Pons (tissue), 1 donor: ENCODE results near the gene REEP6.
"Not testable (repeated sequence)": the region's sequence is repeated elsewhere in the genome, so short reads cannot be mapped to it uniquely, and the experiment has no call there.

ENCODE experiments used
- DNase-seq: peaks from one replicate; pipeline ENCODE4 v3.0.0-alpha.2; 2016; ENCODE audit warnings: low spot score

The REEP6 gene

DNA sequence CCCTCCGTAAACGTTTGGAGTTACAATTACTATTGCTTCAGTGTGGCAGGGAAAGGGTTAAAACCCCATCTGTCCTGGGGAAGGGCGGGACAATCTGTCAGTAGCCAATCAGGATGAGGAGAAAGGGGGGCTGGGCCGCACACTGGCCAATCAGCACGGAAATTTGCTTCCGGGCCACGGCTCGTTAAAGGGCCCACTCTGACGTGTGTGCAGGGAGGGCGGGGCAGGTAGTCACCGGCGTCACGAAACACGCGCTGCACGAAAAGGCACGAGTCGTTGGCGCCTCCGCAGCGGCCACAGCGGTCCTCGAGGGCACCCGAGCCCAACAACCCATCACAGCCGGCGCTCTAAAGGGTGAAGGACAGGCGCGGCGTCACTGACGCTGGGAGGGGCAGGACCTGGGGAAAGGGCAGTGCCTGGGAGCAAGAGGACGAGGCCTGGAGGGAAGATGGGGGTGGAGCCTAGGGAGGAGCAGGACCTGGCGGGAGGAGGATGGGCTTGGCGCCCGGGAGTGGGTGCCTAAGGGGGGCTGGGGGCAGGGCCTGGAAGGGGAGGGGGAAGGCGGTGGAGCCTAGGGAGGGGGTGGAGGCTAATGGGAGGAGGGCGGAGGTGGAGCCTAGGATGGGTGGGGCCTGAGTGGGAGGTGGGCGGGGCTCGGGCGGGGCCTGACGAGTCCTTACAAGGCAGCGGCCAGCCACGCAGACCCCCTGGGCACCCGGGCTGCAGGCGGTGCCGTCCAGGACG lies 17.0 kb downstream of the REEP6 start:
- peak; percentile 90 for DNase-seq

DNA sequence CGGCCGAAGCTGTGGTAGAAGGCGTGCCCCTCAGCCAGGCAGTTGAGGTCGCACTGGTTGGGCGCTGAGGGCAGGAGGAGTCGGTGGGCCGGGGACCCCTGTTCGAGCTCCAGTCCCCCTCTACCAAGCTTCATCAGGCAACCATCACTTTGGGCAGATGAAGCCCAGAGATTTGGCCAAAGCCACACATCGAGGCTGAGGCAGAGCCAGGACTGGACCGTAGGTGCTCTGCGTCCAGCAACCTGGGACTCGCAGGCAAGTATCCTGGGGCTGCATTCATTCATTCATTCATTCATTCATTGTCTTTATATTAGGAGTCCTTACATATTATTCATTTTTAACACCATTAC lies 17.5 kb downstream of the REEP6 start:
- no peak for DNase-seq

DNA sequence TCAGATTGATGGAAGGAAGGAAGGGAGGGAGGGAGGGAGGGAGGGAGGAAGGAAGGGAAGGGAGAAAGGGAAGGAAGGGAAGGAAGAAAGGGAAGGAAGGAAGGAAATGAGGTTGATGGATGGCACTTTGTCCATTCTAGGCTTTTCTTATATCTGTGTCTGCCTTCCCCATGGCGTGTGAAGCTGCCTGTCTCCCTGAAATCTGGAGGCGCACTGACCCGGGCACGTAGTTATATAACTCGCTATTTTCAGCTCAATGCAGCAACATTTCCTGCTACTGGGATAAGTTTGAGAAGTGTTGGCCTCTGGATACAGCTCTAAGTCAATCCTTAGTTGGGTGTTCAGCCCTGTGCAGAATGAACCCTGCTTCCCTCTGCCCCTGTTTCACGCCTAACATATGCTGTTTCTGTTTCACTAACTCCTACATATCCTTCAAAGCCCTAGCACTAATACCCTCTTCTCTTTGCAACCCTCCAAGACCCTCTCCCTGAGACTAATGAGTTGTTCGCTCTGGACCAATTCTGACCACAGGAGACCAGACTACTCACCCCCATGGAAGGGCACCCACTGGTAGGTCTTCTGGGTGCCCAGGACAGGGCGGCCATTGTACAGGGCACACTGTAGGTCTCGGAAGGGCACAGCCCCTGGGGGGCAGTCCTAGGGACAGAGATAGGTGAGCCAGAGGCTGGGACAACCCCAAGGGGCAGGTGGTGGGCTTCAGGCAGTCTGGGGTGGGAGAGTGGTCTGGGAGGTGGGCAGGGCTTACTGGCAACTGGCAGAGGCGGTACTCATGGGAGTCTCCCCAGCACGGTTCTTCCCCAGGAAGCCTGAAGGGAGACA lies 18.8 kb downstream of the REEP6 start:
- DNase-seq, result no peak

DNA sequence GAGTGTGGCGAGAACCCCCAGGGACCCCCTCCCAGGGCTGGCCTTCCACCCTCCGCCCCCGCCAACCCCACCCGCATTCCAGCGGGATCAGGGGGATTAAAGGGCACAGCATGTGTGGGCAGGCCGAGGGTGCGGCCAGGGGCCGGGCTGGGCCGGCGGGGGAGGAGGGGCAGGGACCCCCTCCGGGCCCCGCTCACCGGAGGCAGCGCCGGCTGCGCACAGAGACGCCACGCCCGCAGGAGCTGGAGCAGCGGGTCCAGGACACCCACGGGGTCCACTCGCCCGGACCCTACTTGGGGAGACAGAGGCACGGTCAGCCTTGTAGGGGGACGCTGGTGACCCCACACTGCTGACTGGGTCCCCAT lies 19.4 kb downstream of the REEP6 start:
- DNase-seq, result no peak

DNA sequence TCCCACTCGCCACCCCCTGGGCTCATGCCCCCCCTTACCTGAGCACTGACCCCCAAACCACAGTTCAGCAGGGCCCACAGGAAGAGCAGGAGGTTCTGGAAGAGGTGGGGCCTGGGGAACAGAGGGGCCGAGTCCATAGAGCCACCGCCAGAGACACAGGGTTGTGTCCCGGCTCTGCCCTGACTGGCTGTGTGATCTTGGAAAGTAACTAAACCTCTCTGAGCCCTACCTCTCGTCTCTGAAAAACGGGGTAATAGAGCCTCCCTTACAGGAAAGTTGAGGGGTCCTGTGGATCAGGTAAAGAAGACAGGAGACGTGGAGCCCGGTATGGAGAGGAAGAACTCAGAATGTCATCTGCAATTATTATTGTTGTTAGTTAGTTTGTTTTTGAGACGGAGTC lies 19.8 kb downstream of the REEP6 start:
- no peak for DNase-seq

DNA sequence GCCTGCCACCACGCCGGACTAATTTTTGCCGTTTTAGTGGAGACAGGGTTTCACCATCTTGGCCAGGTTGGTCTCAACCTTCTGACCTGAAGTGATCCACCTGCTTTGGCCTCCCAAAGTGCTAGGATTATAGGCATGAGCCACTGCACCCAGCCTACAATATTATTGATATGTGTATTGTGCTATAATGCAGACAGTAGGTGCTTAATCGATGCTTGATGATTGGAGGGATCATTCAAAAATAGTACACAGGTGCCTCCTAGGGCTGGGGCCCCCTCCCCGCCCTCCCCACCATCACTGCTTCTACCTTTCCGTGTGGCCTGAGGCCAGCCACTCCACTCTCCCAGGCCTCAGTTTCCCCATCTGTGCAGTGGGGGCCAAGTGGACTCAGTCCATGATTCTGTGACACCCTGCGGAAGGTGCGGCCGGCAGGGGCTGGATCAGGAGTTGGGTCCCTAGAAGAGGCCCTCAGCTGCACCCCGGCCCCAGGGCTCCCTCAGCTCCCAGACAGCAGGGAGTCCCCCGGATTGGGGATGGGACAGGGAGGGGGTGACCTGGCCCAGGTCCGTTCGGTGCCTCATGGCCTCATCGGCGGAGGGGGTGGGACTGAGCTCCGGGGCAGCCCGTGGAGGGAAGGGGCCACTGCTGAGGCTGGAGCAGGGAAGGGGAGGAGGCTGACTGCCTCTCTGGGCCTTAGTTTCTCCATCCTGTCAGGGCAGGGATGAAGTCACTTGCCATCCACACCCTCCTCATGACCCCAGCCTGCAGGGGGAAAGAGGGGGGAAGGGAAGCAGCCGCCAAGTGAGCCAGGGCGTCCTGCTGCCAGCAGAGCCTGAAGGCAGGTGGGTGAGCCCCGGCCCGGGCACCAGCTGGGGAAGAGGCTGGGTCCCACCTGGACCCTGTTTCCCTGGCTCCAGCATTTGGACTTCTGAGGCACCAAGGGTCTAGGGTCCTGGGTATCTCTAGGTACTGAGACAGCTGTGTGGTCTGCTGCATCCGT lies 20.6 kb downstream of the REEP6 start:
- DNase-seq, result no peak

DNA sequence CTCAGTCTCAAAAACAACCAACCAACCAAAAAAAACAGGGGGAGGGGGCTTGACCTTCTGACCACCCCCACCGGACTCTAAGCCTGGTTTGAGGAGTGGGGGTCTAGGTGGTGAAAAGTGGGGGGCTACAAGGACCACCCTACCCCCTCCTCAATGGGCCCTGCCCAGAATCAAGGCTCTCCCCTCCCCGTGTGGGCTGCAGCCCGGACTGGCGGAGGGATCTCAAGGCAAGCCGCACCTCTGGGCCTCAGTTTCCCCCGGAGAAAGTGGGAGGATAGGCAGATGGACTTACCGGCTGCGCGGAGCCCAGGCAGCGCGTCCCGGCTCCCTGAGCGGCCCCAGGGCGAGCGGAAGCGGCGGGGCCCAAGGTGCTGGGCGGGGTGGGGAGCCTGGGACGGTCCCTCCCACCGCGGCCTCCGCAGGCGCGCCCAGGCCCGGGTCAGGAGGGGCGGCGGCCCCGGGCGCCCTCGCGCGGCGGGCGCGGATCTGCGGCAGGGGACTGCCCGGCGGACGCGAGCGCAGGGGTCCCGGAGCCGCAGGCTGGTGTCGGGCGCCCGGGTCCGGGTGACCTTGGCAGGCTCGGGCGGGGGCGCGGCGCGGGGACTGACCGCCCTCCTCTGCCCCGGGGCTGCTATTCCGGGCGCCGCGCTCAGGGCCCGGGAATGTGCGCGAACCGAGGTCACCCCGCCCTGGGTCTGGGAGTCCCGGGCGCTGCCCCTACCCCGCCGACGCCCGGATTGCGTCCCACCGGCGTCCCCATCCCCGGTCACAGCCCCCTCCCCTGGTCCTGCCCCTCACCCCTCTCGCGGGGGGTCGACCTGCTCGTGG lies 21.9 kb downstream of the REEP6 start, which contains the start of gene ADAMTSL5:
ADAMTSL5 (minus strand) TSS at position 349 of the 828 bp plus-strand sequence. CDS start 2,076 bp downstream, outside the sequence.
- DNase-seq, result no peak

DNA sequence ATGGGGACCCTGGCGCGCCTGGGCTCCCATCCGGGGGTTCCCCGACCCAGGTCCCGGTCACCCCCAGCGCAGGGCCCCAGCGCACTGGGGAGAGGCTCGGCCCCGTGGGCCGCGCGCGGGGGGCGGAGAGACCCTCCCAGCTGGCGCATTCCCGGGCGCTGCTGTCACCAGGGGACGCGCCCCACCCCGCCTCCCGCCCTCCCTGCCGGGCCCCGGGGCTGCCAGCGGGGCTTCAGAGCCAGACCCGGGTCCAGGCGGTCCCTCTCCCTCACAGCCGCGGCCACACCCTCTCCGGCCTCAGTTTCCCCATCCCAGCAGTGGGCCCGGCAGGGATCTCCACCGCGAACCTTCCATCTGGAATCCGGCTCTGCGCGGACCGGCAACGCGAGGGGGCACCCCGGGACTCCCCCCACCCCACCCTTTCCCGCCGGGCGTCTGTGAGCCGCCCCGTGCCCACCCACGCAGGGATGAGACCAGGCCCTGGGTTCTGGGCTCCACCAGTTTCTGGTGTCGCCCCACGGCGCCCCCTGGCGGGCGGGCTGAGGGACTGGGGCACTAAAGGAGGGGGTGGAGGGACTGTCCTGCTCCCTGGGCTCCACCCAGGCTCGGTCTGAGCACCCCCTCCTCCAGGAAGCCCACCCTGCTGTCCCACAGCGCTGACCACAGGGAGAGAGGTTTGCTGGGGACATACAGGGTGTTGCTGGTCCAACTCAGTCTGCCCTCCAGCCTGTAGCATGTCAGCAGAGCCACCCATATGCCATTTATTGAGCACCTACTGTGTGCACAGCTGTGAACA lies 22.7 kb downstream of the REEP6 start:
- no peak for DNase-seq

DNA sequence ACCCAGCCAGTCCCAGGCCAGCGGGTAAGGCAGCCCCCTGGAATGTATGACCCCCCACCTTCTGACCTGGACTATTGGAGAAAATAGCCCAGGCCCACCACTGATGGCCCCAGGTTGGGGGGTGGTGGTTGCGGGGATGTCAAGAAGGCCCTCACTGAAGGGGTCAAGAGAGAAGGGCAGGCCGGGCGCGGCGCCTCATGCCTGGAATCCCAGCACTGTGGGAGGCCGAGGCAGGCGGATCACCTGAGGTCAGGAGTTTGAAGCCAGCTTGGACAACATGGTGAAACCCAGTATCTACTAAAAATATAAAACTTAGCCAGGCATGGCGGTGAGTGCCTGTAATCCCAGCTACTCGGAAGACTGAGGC lies 23.3 kb downstream of the REEP6 start:
- no peak for DNase-seq

DNA sequence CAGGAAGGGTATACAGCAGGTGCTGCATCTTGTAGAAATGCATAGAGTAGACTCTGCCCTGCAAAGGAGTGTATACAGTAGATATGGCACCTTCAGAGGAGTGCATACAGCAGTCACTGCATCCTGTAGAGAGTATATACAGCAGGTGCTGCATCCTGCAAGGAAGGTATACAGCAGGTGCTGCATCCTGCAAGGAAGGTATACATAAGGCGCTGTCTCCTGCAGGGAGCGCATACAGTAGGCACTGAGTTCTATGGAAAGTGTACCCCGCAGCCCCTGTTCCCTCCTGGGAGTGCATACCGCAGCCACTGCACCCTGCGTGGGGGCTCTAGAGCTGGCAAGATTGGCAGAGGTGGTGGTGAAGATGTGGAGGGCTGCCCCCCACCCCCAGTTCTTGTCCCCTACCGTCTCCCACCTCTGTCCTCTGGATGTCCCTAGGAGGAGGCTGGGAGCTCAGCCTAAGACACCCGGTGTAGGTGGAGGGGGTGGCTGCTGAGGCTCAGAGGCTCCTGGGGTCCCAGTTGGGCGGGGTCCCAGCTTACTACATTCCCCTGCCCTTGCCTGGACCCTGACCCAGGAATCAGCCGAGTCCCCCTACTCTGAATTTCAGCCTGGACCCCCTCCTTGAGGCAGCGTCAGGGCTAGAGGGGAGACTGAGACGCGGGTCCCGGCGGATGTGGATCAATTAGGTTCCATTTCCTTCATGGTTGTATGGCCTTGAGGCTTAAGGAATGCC lies 24.2 kb downstream of the REEP6 start:
- DNase-seq, result no peak

DNA sequence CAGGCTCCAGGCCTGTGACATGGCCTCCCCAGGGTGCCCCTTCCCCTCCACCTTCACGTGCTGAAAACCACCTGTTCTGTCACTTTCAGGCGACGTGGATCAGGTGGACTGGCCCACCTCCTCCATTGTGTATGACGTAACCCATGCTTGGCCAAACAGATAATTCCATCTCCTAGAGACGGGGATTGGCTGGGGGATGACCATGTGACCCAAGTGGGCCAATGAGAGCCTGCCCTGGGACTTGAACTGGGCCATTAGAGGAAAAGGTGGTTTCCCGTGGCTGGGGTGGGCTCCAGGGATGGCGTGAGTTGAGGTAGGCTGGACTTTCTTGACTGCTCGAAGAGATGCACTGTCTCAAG lies 25.4 kb downstream of the REEP6 start:
- no peak for DNase-seq

DNA sequence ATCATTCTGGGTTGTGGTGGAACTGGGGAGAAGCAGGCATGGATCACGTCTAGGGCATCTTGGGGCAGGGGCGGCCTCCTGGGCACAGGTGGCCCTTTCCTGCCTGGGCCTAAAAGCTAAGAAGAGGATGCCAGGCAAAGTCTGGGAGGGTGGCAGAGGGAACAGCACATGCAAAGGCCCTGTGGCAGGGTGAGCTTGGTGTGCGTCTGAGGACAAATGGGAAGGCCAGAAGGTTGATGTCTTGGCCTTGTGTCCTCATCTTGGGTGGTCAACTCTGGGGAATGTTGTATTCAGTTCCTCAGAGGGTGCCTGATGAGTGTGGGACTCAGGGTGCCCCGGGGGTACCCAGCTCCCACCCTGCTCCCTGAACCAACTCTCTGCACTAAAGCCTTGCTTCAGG lies 27.5 kb downstream of the REEP6 start:
- no peak for DNase-seq

DNA sequence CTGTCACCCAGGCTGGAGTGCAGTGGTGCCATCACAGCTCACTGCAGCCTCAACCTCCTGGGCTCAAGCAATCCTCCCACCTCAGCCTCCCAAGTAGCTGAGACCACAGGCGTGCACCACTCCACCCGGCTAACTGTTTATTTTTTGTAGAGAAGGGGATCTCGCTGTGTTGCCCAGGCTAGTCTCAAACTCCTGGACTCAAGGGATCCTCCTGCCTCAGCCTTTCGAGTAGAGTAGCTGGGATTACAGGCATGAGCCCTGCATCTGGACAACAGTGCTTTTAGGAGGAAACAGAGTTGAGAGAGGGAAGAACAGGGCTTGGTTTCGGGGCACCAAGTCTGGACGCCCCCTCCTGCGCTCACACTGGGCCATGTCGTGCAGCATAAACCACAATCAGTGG lies 28.8 kb downstream of the REEP6 start:
- DNase-seq, result not testable (repeated sequence)

DNA sequence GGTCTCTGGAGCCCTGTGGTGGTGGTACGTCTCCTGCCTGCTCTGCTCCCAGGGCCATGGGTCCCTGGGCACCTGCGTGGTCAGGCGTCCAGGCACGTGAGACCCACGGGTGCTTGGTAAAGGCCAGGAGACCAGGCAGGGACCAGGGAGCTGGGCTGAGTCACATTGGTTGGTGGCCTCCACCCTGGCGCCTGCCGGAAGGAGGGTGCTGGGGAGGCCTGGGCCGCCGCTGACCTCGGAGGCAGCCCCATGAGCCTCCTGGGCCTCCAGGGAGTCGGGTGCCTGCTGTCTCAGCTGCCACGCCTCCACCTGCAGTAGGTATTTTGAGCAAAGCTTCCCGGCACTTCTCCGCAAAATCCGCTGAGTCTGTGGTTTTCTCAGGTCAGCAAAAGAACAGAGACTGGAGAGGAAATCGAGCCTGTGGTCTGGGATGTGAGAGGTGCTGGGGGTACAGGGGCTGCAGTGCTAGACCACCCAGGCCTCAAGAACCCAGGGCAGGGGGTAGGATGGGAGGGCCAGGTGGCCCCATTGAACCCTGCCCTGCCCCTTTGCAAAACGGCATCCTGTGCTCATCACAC lies 29.3 kb downstream of the REEP6 start:
- DNase-seq, result no peak

DNA sequence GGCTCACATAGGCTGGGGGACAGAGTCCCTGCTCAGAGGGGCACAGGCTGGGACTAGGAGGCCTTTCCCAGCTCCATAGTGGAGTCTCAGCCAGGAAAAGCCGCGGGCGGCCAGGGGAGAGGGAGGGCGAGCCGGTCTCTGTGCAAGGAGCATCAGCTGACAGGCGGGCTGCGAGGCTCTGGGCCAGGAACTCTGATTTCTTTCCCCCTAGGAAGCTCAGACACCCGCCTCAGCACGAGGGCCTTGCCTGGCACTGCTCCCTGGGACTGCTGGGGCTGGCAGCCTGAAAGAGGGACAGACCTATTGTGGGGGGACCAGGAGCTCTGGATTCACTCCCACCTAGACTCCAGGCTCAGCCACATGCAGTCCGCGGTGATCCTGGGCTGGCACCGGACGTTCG lies 30.7 kb downstream of the REEP6 start:
- peak; percentile 36 for DNase-seq

DNA sequence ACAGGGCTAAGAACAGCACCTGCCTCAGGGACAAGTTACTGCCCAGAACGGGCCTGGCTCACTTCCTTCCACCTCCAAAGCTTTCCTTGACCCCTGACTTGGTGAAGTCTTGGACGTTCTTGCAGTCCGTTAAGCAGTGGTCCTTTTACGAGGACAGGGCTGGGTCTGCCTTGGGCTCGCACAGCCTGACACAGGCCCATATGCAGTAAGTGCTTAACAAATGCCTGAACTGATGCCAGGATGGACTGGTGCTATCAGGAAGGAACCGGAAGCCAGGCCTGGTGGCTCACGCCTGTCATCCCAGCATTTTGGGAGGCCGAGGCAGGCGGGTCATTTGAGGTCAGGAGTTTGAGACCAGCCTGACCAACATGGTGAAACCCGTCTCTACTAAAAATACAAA lies 31.1 kb downstream of the REEP6 start:
- no peak for DNase-seq

DNA sequence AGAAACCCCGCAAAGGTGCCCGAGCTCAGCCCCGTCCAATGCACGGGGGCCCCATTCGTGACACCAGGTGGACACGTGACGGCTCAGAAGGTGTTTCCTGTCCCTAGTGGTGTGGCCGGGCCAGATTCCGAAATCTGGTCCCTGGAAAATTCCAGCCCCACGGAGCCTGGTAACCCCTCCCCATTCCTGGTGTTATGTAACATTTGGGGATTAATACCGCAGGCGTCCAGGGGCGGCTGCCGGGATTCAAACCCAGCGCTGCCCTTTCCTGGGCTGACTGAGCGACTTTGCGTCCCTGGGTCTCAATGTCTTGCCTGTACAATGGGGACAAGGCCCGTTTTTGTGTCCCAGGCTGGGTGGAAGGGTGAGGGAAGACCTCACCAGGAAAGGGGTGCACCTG lies 31.9 kb downstream of the REEP6 start:
- DNase-seq, result no peak

DNA sequence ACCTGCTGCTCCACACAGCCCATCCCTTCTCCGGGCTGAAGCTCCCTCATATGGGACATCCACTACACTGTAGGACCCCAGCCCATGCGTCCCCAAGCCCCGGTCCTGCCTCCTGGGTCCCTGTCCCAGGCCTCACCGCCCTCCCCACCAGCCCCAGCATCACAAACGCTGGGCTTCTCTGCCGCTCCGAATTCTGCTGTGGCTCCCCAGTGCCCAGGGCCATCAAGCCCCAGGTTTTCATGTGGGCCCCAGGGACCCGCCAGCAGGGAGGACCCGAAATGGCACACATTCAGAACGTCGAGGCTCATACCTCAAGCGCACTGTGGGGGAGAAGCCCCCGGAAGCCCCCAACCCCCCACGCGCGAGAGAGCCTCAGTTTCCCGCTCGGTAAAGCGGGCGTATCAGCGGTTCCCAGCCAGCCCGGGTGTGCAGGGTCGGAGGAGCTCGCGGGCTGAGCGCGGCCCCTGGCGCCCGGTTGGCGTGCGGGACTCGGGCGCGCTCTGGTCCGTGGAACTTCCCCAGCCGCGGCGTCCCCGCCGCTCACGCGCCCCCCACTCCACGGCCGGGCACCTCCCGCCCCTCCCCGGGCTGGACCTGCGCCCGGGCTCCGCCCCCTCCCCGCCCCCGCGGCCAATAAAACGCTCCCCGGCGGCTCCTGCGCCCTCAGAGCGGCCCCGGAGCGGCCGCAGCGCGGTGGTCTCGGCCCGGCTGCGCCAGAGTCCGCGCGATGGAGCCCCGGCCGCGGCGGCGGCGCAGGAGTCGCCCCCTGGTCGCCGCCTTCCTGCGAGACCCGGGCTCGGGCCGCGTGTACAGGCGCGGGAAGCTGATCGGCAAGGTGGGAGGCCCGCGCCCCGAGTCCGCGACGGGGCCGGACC lies 32.7 kb downstream of the REEP6 start, which contains the start of gene PLK5:
PLK5 (plus strand) TSS at position 666 of the 875 bp plus-strand sequence. CDS start 2,920 bp downstream, outside the sequence.
- DNase-seq, result no peak
